ENCODE measurements around the gene LIG1.
A peak's percentile ranks its signal among the peaks of the same experiment; 100 is the strongest.

LIG1 gene

GRCh38 chr19:48118131-48118517, 52.0 kb downstream of the LIG1 start:
- no peak overlapping the region for H3K4me3 ChIP-seq (replicated peaks in 1 of 2; ENCODE audit: low read depth in 2 of 2, low read length in 2 of 2)
- no peak for TF ChIP-seq CTCF (IDR thresholded peaks at IDR 0.05; ENCODE audit: low read depth, low read length)
- DNase-seq (ENCODE audit: low read depth in 2 of 2) = no peak

- DNase-seq (ENCODE audit: low read depth in 2 of 2) = no peak
- TF ChIP-seq CTCF (IDR thresholded peaks at IDR 0.05; ENCODE audit: low read depth, low read length) = no peak
- H3K4me3 ChIP-seq (replicated peaks in 1 of 2; ENCODE audit: low read depth in 2 of 2, low read length in 2 of 2) = no peak overlapping the region
Observed at GRCh38 chr19:48117515-48118130, 52.5 kb downstream of the LIG1 start.

GRCh38 chr19:48113190-48113917, 56.8 kb downstream of the LIG1 start:
- no peak for TF ChIP-seq CTCF (IDR thresholded peaks at IDR 0.05; ENCODE audit: low read depth, low read length)
- peak; percentile 18 to 25 for DNase-seq (ENCODE audit: low read depth in 2 of 2)
- H3K4me3 ChIP-seq (replicated peaks in 1 of 2; ENCODE audit: low read depth in 2 of 2, low read length in 2 of 2) = no peak overlapping the region

GRCh38 chr19:48111280-48111679, 58.9 kb downstream of the LIG1 start:
- TF ChIP-seq CTCF (IDR thresholded peaks at IDR 0.05; ENCODE audit: low read depth, low read length) = no peak
- DNase-seq (ENCODE audit: low read depth in 2 of 2) = no peak
- no peak overlapping the region for H3K4me3 ChIP-seq (replicated peaks in 1 of 2; ENCODE audit: low read depth in 2 of 2, low read length in 2 of 2)

- no peak for TF ChIP-seq CTCF (IDR thresholded peaks at IDR 0.05; ENCODE audit: low read depth, low read length)
- peak within 1 kb of the TSS; percentile 53 to 62 for H3K4me3 ChIP-seq (replicated peaks in 1 of 2; ENCODE audit: low read depth in 2 of 2, low read length in 2 of 2)
- peak; percentile 93 for DNase-seq (ENCODE audit: low read depth in 2 of 2)
Observed at GRCh38 chr19:48110350-48110966, 59.7 kb downstream of the LIG1 start, which contains the start of gene PLA2G4C. TSS of gene PLA2G4C (minus strand) at chr19:48110817. CDS start at chr19:48106529, 4,288 bp downstream.

GRCh38 chr19:48108997-48109782, 61.0 kb downstream of the LIG1 start:
- no peak for TF ChIP-seq CTCF (IDR thresholded peaks at IDR 0.05; ENCODE audit: low read depth, low read length)
- no peak for DNase-seq (ENCODE audit: low read depth in 2 of 2)
- H3K4me3 ChIP-seq (replicated peaks in 1 of 2; ENCODE audit: low read depth in 2 of 2, low read length in 2 of 2) = no peak overlapping the region
